ENCODE results near the gene TESK2.

The TESK2 gene

GRCh38 chr1:45410850-45411509 is 80.0 kb downstream of the TESK2 start:
- Histone ChIP-seq H3K27ac (ENCODE audit: low read length) (no peak overlapping the region), H3K4me1 (ENCODE audit: insufficient read depth, low read length) (peaks cover 6% of the 10 kb centered on the region; the same call in 1 of the 2 replicates), H3K9ac (ENCODE audit: low read depth, low read length) (no peak overlapping the region), H2AFZ (ENCODE audit: low read depth, low read length) (no peak overlapping the region), H3K4me2 (ENCODE audit: insufficient read depth, low read length) (no peak overlapping the region), H4K20me1 (ENCODE audit: insufficient read depth, low read length) (no peaks in the 10 kb centered on the region), H3K36me3 (ENCODE audit: insufficient read depth, low read length) (no peaks in the 10 kb centered on the region), H3K4me3 (ENCODE audit: low read depth in 1 of 2, low read length in 2 of 2) (no peak overlapping the region), H3K79me2 (ENCODE audit: insufficient read depth, low read length) (no peaks in the 10 kb centered on the region), H3K9me3 (ENCODE audit: insufficient read depth, low read length, severe bottlenecking) (no peaks in the 10 kb centered on the region), H3K27me3 (ENCODE audit: insufficient read depth, low read length, poor library complexity) (no peaks in the 10 kb centered on the region)
- TF ChIP-seq EZH2 (IDR thresholded peaks at IDR 0.05; ENCODE audit: borderline replicate concordance, low read depth, low read length, severe bottlenecking) = no peak
- TF ChIP-seq CTCF (IDR thresholded peaks at IDR 0.05; ENCODE audit: borderline replicate concordance, extremely low read depth, low read length, poor library complexity, severe bottlenecking) = no peak
- no peak for ATAC-seq (ENCODE audit: insufficient read depth, low read depth)
- DNase-seq = no peak

GRCh38 chr1:45409276-45409675 is 81.7 kb downstream of the TESK2 start:
- Histone ChIP-seq H3K9me3 (ENCODE audit: insufficient read depth, low read length, severe bottlenecking) (no peaks in the 10 kb centered on the region), H4K20me1 (ENCODE audit: insufficient read depth, low read length) (no peaks in the 10 kb centered on the region), H3K79me2 (ENCODE audit: insufficient read depth, low read length) (no peaks in the 10 kb centered on the region), H3K36me3 (ENCODE audit: insufficient read depth, low read length) (no peaks in the 10 kb centered on the region), H3K4me1 (ENCODE audit: insufficient read depth, low read length) (peaks cover 6% of the 10 kb centered on the region; the same call in 1 of the 2 replicates), H3K27me3 (ENCODE audit: insufficient read depth, low read length, poor library complexity) (no peaks in the 10 kb centered on the region), H3K4me2 (ENCODE audit: insufficient read depth, low read length) (no peak overlapping the region), H2AFZ (ENCODE audit: low read depth, low read length) (no peak overlapping the region), H3K9ac (ENCODE audit: low read depth, low read length) (no peak overlapping the region), H3K4me3 (ENCODE audit: low read depth in 1 of 2, low read length in 2 of 2) (no peak overlapping the region), H3K27ac (ENCODE audit: low read length) (no peak overlapping the region)
- no peak for ATAC-seq (ENCODE audit: insufficient read depth, low read depth)
- no peak for DNase-seq
- no peak for TF ChIP-seq EZH2 (IDR thresholded peaks at IDR 0.05; ENCODE audit: borderline replicate concordance, low read depth, low read length, severe bottlenecking)
- no peak for TF ChIP-seq CTCF (IDR thresholded peaks at IDR 0.05; ENCODE audit: borderline replicate concordance, extremely low read depth, low read length, poor library complexity, severe bottlenecking)

- Histone ChIP-seq H3K4me3 (ENCODE audit: low read depth in 1 of 2, low read length in 2 of 2) (no peak overlapping the region), H3K9me3 (ENCODE audit: insufficient read depth, low read length, severe bottlenecking) (no peaks in the 10 kb centered on the region), H4K20me1 (ENCODE audit: insufficient read depth, low read length) (no peaks in the 10 kb centered on the region), H3K36me3 (ENCODE audit: insufficient read depth, low read length) (no peaks in the 10 kb centered on the region), H3K4me2 (ENCODE audit: insufficient read depth, low read length) (no peak overlapping the region), H3K9ac (ENCODE audit: low read depth, low read length) (no peak overlapping the region), H3K27me3 (ENCODE audit: insufficient read depth, low read length, poor library complexity) (no peaks in the 10 kb centered on the region), H3K27ac (ENCODE audit: low read length) (no peak overlapping the region), H3K4me1 (ENCODE audit: insufficient read depth, low read length) (peaks cover 6% of the 10 kb centered on the region; the same call in 1 of the 2 replicates), H3K79me2 (ENCODE audit: insufficient read depth, low read length) (no peaks in the 10 kb centered on the region), H2AFZ (ENCODE audit: low read depth, low read length) (no peak overlapping the region)
- ATAC-seq (ENCODE audit: insufficient read depth, low read depth) (no peak), DNase-seq (no peak)
- TF ChIP-seq EZH2 (IDR thresholded peaks at IDR 0.05; ENCODE audit: borderline replicate concordance, low read depth, low read length, severe bottlenecking) = no peak
Observed at GRCh38 chr1:45407629-45408287, 83.2 kb downstream of the TESK2 start.

- H3K79me2 ChIP-seq (ENCODE audit: insufficient read depth, low read length) = no peaks in the 10 kb centered on the region
- no peaks in the 10 kb centered on the region for H3K27me3 ChIP-seq (ENCODE audit: insufficient read depth, low read length, poor library complexity)
- ATAC-seq (ENCODE audit: insufficient read depth, low read depth) = no peak
- no peak overlapping the region for H3K27ac ChIP-seq (ENCODE audit: low read length)
- TF ChIP-seq CTCF (IDR thresholded peaks at IDR 0.05; ENCODE audit: borderline replicate concordance, extremely low read depth, low read length, poor library complexity, severe bottlenecking) (no peak), EZH2 (IDR thresholded peaks at IDR 0.05; ENCODE audit: borderline replicate concordance, low read depth, low read length, severe bottlenecking) (no peak)
- H2AFZ ChIP-seq (ENCODE audit: low read depth, low read length) = no peak overlapping the region
- no peaks in the 10 kb centered on the region for H3K4me1 ChIP-seq (ENCODE audit: insufficient read depth, low read length)
- no peak for DNase-seq
- no peak overlapping the region for H3K9ac ChIP-seq (ENCODE audit: low read depth, low read length)
- no peaks in the 10 kb centered on the region for H4K20me1 ChIP-seq (ENCODE audit: insufficient read depth, low read length)
- H3K4me3 ChIP-seq (ENCODE audit: low read depth in 1 of 2, low read length in 2 of 2) = no peak overlapping the region
- H3K4me2 ChIP-seq (ENCODE audit: insufficient read depth, low read length) = no peak overlapping the region
- no peaks in the 10 kb centered on the region for H3K36me3 ChIP-seq (ENCODE audit: insufficient read depth, low read length)
- no peaks in the 10 kb centered on the region for H3K9me3 ChIP-seq (ENCODE audit: insufficient read depth, low read length, severe bottlenecking)
Observed at GRCh38 chr1:45405636-45406035, 85.3 kb downstream of the TESK2 start.
